GM21390 (cell line): ENCODE results near the gene COA1.
"Not testable (repeated sequence)": the region's sequence is repeated elsewhere in the genome, so short reads cannot be mapped to it uniquely, and the experiment has no call there.

ENCODE experiments used
- ATAC-seq: cut with Tn5 transposase; IDR thresholded peaks from one replicate; pipeline ENCODE4 v1.9.1; 2021; ENCODE audit not compliant: unreplicated experiment

The COA1 gene

GRCh38 chr7:43692582-43693373 is 36.5 kb downstream of the COA1 start:
- ATAC-seq, result no peak

GRCh38 chr7:43691611-43692010 is 37.7 kb downstream of the COA1 start:
- ATAC-seq, result no peak

GRCh38 chr7:43689115-43689514 is 40.2 kb downstream of the COA1 start:
- no peak for ATAC-seq

- not testable (repeated sequence) for ATAC-seq
These were observed 41.5 kb downstream of the COA1 start for GRCh38 chr7:43687866-43688265.

GRCh38 chr7:43686991-43687390 is 42.3 kb downstream of the COA1 start:
- ATAC-seq, result no peak

GRCh38 chr7:43680736-43681135 is 48.6 kb downstream of the COA1 start:
- ATAC-seq, result no peak

- ATAC-seq, result no peak
These were observed 49.9 kb downstream of the COA1 start for GRCh38 chr7:43679210-43680068.

- ATAC-seq, result no peak
These were observed 51.0 kb downstream of the COA1 start for GRCh38 chr7:43678315-43678714.

GRCh38 chr7:43677864-43678263 is 51.5 kb downstream of the COA1 start:
- no peak for ATAC-seq

GRCh38 chr7:43674559-43675436 is 54.5 kb downstream of the COA1 start:
- ATAC-seq, result no peak

GRCh38 chr7:43673243-43673976 is 55.9 kb downstream of the COA1 start:
- not testable (repeated sequence) for ATAC-seq

- no peak for ATAC-seq
These were observed 57.8 kb downstream of the COA1 start for GRCh38 chr7:43671521-43671920.

- ATAC-seq, result no peak
These were observed 59.8 kb downstream of the COA1 start for GRCh38 chr7:43669286-43670081.

- no peak for ATAC-seq
These were observed 61.3 kb downstream of the COA1 start for GRCh38 chr7:43668035-43668434.

- no peak for ATAC-seq
These were observed 62.4 kb downstream of the COA1 start for GRCh38 chr7:43666938-43667337.

- no peak for ATAC-seq
These were observed 64.6 kb downstream of the COA1 start for GRCh38 chr7:43664681-43665080.

GRCh38 chr7:43660141-43660540 is 69.2 kb downstream of the COA1 start:
- ATAC-seq, result no peak

GRCh38 chr7:43659549-43659896 is 69.8 kb downstream of the COA1 start:
- no peak for ATAC-seq

- peak; percentile 71 for ATAC-seq
These were observed 70.4 kb downstream of the COA1 start for GRCh38 chr7:43658718-43659548.
